Neuronal stem cell (in vitro differentiated cells): ENCODE results near the gene CDK1.

Experiments
- DNase-seq: peaks from one replicate; pipeline ENCODE4 v3.0.0-alpha.2; 2013; ENCODE audit warnings: low spot score
- H2AFZ ChIP-seq: one replicate; pipeline ENCODE4 v1.6.1; 2013; ENCODE audit warnings: mild to moderate bottlenecking, low read length, inconsistent platforms
- H2AK5ac ChIP-seq: 2 replicates; pipeline ENCODE4 v1.6.1; 2013; ENCODE audit warnings: low read depth, mild to moderate bottlenecking, inconsistent platforms, low read length, moderate library complexity, mixed read lengths
- H2BK120ac ChIP-seq: 2 replicates; pipeline ENCODE4 v1.6.1; 2013; ENCODE audit warnings: low read depth, mild to moderate bottlenecking, inconsistent platforms, low read length, moderate library complexity, mixed read lengths
- H2BK12ac ChIP-seq: one replicate; pipeline ENCODE4 v1.6.1; 2013; ENCODE audit warnings: low read length, inconsistent platforms
- H2BK15ac ChIP-seq: 2 replicates; pipeline ENCODE4 v1.6.1; 2013; ENCODE audit warnings: mild to moderate bottlenecking, low read length, inconsistent platforms, mixed read lengths
- H2BK5ac ChIP-seq: one replicate; pipeline ENCODE4 v1.6.1; 2013; ENCODE audit warnings: inconsistent platforms, mild to moderate bottlenecking, low read length, moderate library complexity
- H3K14ac ChIP-seq: one replicate; pipeline ENCODE4 v1.6.1; 2013; ENCODE audit warnings: low read length, inconsistent platforms
- H3K18ac ChIP-seq: 2 replicates; pipeline ENCODE4 v1.6.1; 2013; ENCODE audit warnings: low read length, inconsistent platforms
- H3K23ac ChIP-seq: 2 replicates; pipeline ENCODE4 v1.6.1; 2013; ENCODE audit warnings: low read depth, mild to moderate bottlenecking, mixed read lengths, low read length, inconsistent platforms; ENCODE audit not compliant: poor library complexity
- H3K27ac ChIP-seq: replicated peaks from 3 replicates; pipeline ENCODE4 v1.5.1; 2013; ENCODE audit warnings: low read length, inconsistent platforms
- H3K27me3 ChIP-seq, 3 experiments: 2 replicates each; pipeline ENCODE4 v1.6.1; 2013; ENCODE audit warnings: low read length in 3 of 3, mild to moderate bottlenecking in 2 of 3, inconsistent platforms in 1 of 3, low read depth in 1 of 3, mixed read lengths in 1 of 3, moderate library complexity in 1 of 3; ENCODE audit not compliant: control insufficient read depth in 3 of 3, insufficient read depth in 3 of 3
- H3K36me3 ChIP-seq, 2 donors: replicated peaks in 1 of 2; 2 replicates each; pipeline ENCODE4 v1.6.1; 2013; ENCODE audit warnings: low read length in 2 of 2; ENCODE audit not compliant: control insufficient read depth in 2 of 2, insufficient read depth in 2 of 2
- H3K4ac ChIP-seq: 2 replicates; pipeline ENCODE4 v1.6.1; 2013; ENCODE audit warnings: inconsistent platforms, mild to moderate bottlenecking, low read length, moderate library complexity
- H3K4me1 ChIP-seq, 2 donors: 1 replicate in 1 of 2; 2 replicates in 1 of 2; pipeline ENCODE4 v1.6.1; 2013; ENCODE audit warnings: low read length in 2 of 2, low read depth in 1 of 2; ENCODE audit not compliant: control insufficient read depth in 2 of 2, insufficient read depth in 1 of 2
- H3K4me2 ChIP-seq: one replicate; pipeline ENCODE4 v1.6.1; 2013; ENCODE audit warnings: mild to moderate bottlenecking, low read length, inconsistent platforms; ENCODE audit not compliant: insufficient read depth, poor library complexity, severe bottlenecking
- H3K4me3 ChIP-seq, 2 donors: 2 replicates each; pipeline ENCODE4 v1.5.1; 2013; ENCODE audit warnings: low read length in 2 of 2, mild to moderate bottlenecking in 2 of 2, inconsistent platforms in 1 of 2, moderate library complexity in 1 of 2
- H3K79me1 ChIP-seq: one replicate; pipeline ENCODE4 v1.6.1; 2013; ENCODE audit warnings: low read depth, mild to moderate bottlenecking, inconsistent platforms, low read length, moderate library complexity
- H3K9ac ChIP-seq: one replicate; pipeline ENCODE4 v1.6.1; 2013; ENCODE audit warnings: mild to moderate bottlenecking, low read depth, low read length, inconsistent platforms; ENCODE audit not compliant: poor library complexity
- H3K9me3 ChIP-seq, 2 donors: replicated peaks in 1 of 2; 2 replicates each; pipeline versions ENCODE3 to v1.6.1; 2013; ENCODE audit warnings: low read length in 2 of 2, mild to moderate bottlenecking in 2 of 2, inconsistent platforms in 1 of 2, low read depth in 1 of 2, mixed read lengths in 1 of 2, moderate library complexity in 1 of 2; ENCODE audit not compliant: control insufficient read depth in 2 of 2, insufficient read depth in 1 of 2
- H4K8ac ChIP-seq: one replicate; pipeline ENCODE4 v1.6.1; 2013; ENCODE audit warnings: low read depth, mild to moderate bottlenecking, inconsistent platforms, low read length, moderate library complexity
- H4K91ac ChIP-seq: one replicate; pipeline ENCODE4 v1.6.1; 2013; ENCODE audit warnings: low read length, low read depth, mild to moderate bottlenecking, inconsistent platforms; ENCODE audit not compliant: poor library complexity
- WGBS, 2 donors: extraction: QIAGEN DNeasy Blood & Tissue Kit; methylation state at CpG; one replicate each; pipeline ENCODE4 v1.1.7; 2013; ENCODE audit warnings: missing lambda C conversion rate in 2 of 2, mixed read lengths in 1 of 2; ENCODE audit not compliant: insufficient read length in 2 of 2, insufficient replicate concordance in 1 of 2; ENCODE audit errors: extremely low coverage in 2 of 2; 5-methylcytosine and 5-hydroxymethylcytosine counted together

CDK1 gene

DNA sequence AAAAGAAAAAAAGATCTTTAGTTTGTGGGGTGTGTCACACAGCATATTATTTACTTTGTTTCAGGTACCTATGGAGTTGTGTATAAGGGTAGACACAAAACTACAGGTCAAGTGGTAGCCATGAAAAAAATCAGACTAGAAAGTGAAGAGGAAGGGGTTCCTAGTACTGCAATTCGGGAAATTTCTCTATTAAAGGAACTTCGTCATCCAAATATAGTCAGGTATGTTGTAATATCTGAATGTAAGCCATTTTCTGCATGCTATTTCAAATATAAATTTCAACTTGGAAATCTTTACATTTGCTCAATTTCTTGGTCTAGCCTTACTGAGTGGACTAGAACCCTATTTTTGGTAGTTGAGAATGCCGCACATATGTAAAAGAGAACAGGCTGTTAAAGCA, 6.4 kb downstream of the CDK1 start:
- Histone ChIP-seq H3K4me2 (no peak overlapping the region), H2AK5ac (no peak overlapping the region), H3K4ac (no peak overlapping the region), H3K9ac (no peak overlapping the region), H3K9me3 (no peaks in the 10 kb centered on the region), H2BK15ac (no peak overlapping the region), H2BK120ac (no peak overlapping the region), H4K8ac (no peak overlapping the region), H2BK12ac (no peak overlapping the region), H3K27me3 (no peaks in the 10 kb centered on the region), H3K4me1 (peaks cover 2 to 7% of the 10 kb centered on the region in 2 donors), H3K27ac (no peak overlapping the region), H2BK5ac (no peak overlapping the region), H2AFZ (no peak overlapping the region), H3K18ac (no peak overlapping the region), H3K4me3 (no peak overlapping the region), H3K36me3 (peaks cover 4 to 100% of the 10 kb centered on the region in 2 donors), H4K91ac (no peak overlapping the region), H3K79me1 (peaks cover 2% of the 10 kb centered on the region), H3K14ac (no peak overlapping the region), H3K23ac (no peak overlapping the region)
- no peak for DNase-seq
- no CpG with 5 or more reads among the region's 3 CpGs for WGBS, 2 donors

DNA sequence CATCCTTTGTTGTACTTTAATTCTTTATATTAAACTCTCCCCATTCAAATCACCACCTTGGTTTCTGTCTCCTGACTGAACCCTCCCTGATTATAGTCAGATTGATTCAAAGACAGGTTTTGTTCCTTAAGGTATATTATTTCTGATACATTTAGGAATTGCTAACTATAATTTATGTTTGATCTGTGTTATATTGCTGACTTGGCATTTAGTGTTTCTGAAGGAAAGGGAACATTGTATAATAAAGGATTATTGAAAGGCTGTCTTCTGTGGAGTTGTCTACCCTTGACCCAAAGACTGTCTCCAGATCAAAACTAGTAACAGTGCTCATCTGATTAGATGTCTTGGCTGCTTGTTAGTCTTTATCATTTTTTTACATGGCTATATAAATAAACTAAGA, 10.3 kb downstream of the CDK1 start:
- H3K4me1 ChIP-seq = peaks cover 0 to 2% of the 10 kb centered on the region in 2 donors
- no peak overlapping the region for H3K14ac ChIP-seq
- H3K4me3 ChIP-seq = no peak overlapping the region
- no peaks in the 10 kb centered on the region for H3K9me3 ChIP-seq
- no peak overlapping the region for H3K18ac ChIP-seq
- H3K9ac ChIP-seq = no peak overlapping the region
- no peak overlapping the region for H2BK12ac ChIP-seq
- H2BK5ac ChIP-seq = no peak overlapping the region
- no peak overlapping the region for H3K27ac ChIP-seq
- DNase-seq = no peak
- H3K23ac ChIP-seq = no peak overlapping the region
- no peak overlapping the region for H4K91ac ChIP-seq
- no peak overlapping the region for H2AK5ac ChIP-seq
- no peak overlapping the region for H3K4me2 ChIP-seq
- no peak overlapping the region for H4K8ac ChIP-seq
- H2BK15ac ChIP-seq = no peak overlapping the region
- H3K36me3 ChIP-seq = peaks cover 3 to 100% of the 10 kb centered on the region in 2 donors
- no peak overlapping the region for H2BK120ac ChIP-seq
- H3K79me1 ChIP-seq = peaks cover 2% of the 10 kb centered on the region
- H2AFZ ChIP-seq = no peak overlapping the region
- H3K27me3 ChIP-seq = no peaks in the 10 kb centered on the region
- H3K4ac ChIP-seq = no peak overlapping the region

DNA sequence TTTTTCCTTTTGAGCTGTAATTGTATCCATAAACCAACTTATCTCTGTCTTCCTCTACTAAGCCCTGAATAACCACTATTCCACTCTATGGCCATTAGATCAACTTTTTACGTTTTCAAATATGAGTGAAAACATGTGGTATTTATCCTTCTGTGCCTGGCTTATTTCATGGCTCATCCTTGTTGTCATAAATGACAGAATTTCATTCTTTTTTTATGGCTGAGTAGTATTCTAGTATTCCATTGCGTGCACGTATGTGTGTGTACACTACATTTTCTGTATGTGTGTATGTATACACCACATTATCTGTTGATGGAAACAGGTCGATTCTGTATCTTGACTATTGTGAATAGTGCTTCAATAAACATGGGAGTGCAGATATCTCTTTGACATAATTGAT, 11.1 kb downstream of the CDK1 start:
- H3K4me2 ChIP-seq = no peak overlapping the region
- peaks cover under 1% of the 10 kb centered on the region for H3K79me1 ChIP-seq
- no peak overlapping the region for H3K27ac ChIP-seq
- no peak overlapping the region for H3K18ac ChIP-seq
- H4K91ac ChIP-seq = no peak overlapping the region
- no peak overlapping the region for H2BK15ac ChIP-seq
- peaks cover 3 to 100% of the 10 kb centered on the region in 2 donors for H3K36me3 ChIP-seq
- peaks cover 0 to 2% of the 10 kb centered on the region in 2 donors for H3K4me1 ChIP-seq
- H3K27me3 ChIP-seq = no peaks in the 10 kb centered on the region
- H3K9me3 ChIP-seq = no peaks in the 10 kb centered on the region
- H3K23ac ChIP-seq = no peak overlapping the region
- no peak overlapping the region for H2AFZ ChIP-seq
- H4K8ac ChIP-seq = no peak overlapping the region
- no peak overlapping the region for H2BK5ac ChIP-seq
- H3K4me3 ChIP-seq = no peak overlapping the region
- no peak overlapping the region for H2BK120ac ChIP-seq
- H3K9ac ChIP-seq = no peak overlapping the region
- H2AK5ac ChIP-seq = no peak overlapping the region
- no peak overlapping the region for H3K14ac ChIP-seq
- H3K4ac ChIP-seq = no peak overlapping the region
- no peak for DNase-seq
- no peak overlapping the region for H2BK12ac ChIP-seq
- WGBS, 2 donors = no CpG with 5 or more reads among the region's 4 CpGs

DNA sequence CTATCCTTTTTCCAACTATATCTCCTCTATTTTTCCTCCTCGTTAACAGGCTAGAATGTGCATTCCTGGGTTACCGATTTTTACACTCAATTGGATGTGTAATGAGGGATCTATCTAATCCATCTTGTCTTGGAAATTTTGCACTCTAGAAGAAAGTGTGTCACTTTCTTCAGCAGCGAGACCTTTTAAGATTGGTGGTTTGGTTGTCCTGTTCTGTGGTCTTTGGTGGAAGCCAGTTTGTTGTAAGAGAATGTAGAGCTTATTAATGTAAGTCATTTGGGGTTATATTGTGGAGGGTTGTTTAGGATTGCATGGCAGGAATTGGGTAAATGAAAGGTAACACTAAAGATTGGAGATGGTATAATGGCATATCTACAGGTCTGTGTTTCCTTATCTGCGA, 16.7 kb downstream of the CDK1 start:
- no CpG with 5 or more reads among the region's 4 CpGs for WGBS, 2 donors
- H3K9me3 ChIP-seq = no peaks in the 10 kb centered on the region
- H3K36me3 ChIP-seq = peaks cover 11 to 85% of the 10 kb centered on the region in 2 donors

More for the DNA sequence above, 16.7 kb downstream of the CDK1 start:
- no peak overlapping the region for H3K14ac ChIP-seq
- no peak overlapping the region for H3K4ac ChIP-seq
- no peak overlapping the region for H2AK5ac ChIP-seq
- H4K8ac ChIP-seq = no peak overlapping the region
- no peak for DNase-seq
- no peak overlapping the region for H3K27ac ChIP-seq
- H3K27me3 ChIP-seq = no peaks in the 10 kb centered on the region
- no peak overlapping the region for H3K18ac ChIP-seq
- no peak overlapping the region for H2BK120ac ChIP-seq
- no peak overlapping the region for H3K9ac ChIP-seq
- no peak overlapping the region for H2AFZ ChIP-seq
- no peak overlapping the region for H3K23ac ChIP-seq
- H2BK15ac ChIP-seq = no peak overlapping the region
- no peaks in the 10 kb centered on the region for H3K4me1 ChIP-seq
- H3K4me2 ChIP-seq = no peak overlapping the region
- no peak overlapping the region for H2BK12ac ChIP-seq
- no peak overlapping the region for H4K91ac ChIP-seq
- no peak overlapping the region for H2BK5ac ChIP-seq
- no peak overlapping the region for H3K4me3 ChIP-seq
- H3K79me1 ChIP-seq = no peaks in the 10 kb centered on the region
